Stimulated activated CD8-positive, alpha-beta memory T cell treated with anti-CD3 and anti-CD28 coated beads, Interleukin-4, amount 100 ng/mL, for 48 hours (primary cell): ENCODE results near the gene FRMD3.
"Not testable (repeated sequence)": the region's sequence is repeated elsewhere in the genome, so short reads cannot be mapped to it uniquely, and the experiment has no call there.

Experiments
- DNase-seq: peaks from one replicate; pipeline ENCODE4 v3.0.0-alpha.2; 2020

Gene FRMD3

GRCh38 chr9:83521011-83521410 lies 17.2 kb downstream of the FRMD3 start:
- no peak for DNase-seq

DNA sequence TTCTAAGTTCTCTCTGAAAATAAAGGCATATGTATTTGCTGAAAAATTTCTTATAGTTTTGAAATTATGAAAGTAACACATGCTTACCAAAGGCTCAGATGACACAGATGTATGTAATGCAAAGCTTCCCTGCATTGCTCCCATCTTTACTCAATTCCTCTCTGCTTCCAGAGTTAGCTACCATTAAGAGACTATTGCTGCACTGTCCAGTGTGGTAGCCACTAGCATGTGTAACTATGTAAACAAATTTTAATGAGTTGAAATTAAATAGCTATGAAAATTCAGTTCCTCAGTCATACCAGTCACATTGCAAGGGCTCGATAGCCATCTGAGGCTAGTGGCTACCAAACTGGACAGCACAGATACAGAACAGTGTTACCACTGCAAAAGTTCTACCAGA lies 17.9 kb downstream of the FRMD3 start:
- DNase-seq: no peak

GRCh38 chr9:83517980-83518379 lies 20.2 kb downstream of the FRMD3 start:
- DNase-seq: not testable (repeated sequence)

DNA sequence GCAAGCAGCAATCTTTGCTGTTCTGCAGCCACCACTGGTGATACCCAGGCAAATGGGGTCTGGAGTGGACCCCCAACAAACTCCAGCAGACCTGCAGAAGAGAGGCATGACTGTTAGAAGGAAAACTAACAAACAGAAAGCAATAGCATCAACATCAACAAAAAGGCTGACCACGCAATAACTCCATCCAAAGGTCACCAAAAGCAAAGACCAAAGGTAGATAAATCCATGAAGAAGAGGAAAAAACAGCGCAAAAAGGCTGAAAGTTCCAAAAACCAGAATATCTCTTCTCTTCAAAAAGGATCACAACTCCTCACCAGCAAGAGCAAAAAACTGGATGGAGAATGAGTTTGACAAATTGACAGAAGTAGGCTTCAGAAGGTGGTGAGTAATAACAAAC lies 23.4 kb downstream of the FRMD3 start:
- DNase-seq: no peak

GRCh38 chr9:83512621-83513020 lies 25.6 kb downstream of the FRMD3 start:
- DNase-seq: no peak

DNA sequence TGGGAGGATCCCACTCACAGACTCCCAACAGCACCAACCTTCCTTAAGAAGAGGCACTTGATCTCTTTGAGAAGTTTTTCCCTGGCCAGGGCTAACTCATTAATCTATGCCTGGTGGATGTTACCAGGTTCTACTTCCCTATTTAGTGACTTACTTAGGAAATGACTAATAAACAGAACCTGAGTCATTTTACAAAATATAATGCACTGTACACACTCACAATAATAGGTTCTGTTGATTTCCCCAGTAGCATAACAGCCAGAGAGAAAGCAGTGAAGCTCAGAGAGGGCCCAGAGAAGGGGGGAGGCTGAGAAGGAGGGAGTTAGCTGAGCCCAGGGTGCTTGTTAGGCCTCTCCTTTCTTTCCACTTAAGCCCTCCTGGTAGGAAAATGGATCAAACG lies 27.1 kb downstream of the FRMD3 start:
- DNase-seq: no peak

DNA sequence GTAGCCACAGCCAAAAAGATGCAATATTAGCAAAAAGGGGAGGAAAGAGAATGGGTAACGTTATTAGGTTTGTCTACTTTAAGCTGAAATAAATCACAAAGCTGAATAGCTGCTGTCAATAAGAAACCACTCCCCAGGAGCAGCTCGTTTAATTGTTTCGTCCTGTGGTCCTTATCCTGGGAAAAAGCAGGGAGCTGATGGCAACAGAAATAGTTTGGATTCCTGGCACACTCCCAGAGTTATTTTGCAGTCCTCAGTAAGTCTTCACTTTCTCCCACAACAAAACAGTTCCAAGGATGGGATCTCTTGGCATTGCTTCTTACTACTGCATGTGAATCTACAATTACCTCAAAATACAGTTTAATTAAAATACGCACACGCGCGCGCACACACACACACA lies 28.8 kb downstream of the FRMD3 start:
- DNase-seq: no peak

- DNase-seq: no peak
Observed at GRCh38 chr9:83508067-83508466, 30.1 kb downstream of the FRMD3 start.

GRCh38 chr9:83505282-83505681 lies 32.9 kb downstream of the FRMD3 start:
- no peak for DNase-seq

- no peak for DNase-seq
Observed at GRCh38 chr9:83503866-83504265, 34.3 kb downstream of the FRMD3 start.

DNA sequence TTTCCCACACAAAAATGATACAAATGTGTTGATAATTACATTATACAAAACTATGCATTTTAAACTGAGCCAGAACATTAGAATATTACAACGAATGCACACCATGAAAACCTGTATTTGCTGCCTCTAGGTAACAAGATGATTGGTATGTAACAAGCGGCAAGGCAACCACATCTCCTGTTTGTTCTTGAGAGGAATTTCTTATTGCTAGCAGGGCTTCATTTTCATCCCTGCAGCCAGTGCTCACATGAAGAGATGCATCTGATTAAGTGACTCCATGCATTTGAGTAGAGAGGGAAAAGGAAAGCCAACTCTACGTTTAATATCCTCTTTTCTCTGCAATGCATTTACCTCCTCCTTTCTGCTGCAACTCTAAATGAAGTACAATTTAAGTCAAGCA lies 36.6 kb downstream of the FRMD3 start:
- DNase-seq: no peak

DNA sequence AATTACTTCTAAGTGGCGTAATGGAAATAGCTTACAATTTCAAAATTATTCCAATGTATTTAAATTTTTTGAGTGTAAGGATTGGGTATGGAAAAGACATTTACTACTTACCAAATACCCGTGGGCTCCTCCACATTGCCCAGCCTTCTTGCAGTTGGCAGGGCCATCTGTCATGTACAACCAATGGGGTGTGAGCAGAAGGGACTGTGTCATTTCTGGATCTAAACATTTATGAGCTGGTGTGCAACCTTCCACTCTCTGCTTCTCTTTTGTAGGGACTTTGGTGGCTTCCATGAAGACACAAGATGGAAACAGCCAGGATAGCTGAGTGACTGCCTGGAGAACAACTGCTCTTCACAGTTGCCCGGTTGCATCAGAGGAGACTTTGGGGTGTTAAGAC lies 40.8 kb downstream of the FRMD3 start:
- no peak for DNase-seq

DNA sequence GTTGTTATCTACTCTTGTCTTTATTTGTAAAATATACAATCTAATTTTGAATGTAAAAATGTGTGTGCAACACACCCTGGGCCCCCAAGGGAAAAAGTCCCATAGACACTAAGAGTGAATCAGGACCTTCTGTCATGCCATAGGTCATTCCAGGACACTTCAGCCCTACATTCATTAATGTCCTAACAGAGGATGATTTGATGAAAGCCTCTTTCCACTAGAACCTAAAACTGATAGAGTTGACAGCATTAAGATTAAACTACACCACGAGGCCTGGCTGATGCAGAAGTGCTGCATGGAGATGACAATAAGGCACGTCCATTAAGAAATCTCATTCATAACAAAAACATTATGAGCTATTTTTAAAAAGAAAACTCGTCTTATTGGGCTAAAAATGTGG lies 46.2 kb downstream of the FRMD3 start:
- DNase-seq: no peak

GRCh38 chr9:83491413-83491812 lies 46.8 kb downstream of the FRMD3 start:
- no peak for DNase-seq

DNA sequence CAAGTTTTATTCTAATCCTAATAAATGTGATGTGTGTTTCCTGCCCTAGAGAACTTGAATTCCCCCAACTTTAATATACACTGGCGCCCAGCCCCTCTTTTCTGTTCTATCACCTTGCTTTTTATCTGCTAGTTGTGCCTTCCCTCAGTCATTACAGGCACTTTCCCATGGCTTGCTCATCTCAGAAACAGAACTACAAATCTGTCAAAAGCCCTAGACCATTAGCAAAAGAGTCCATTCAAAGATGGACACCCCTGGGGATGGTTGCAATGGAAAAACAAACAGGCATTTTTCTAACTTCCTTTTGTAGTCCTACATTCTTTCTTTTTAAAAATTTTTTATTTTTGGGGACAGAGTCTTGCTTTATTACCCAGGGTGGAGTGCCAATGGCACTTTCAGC lies 48.2 kb downstream of the FRMD3 start:
- no peak for DNase-seq

- no peak for DNase-seq
Observed at GRCh38 chr9:83484990-83485389, 53.2 kb downstream of the FRMD3 start.

DNA sequence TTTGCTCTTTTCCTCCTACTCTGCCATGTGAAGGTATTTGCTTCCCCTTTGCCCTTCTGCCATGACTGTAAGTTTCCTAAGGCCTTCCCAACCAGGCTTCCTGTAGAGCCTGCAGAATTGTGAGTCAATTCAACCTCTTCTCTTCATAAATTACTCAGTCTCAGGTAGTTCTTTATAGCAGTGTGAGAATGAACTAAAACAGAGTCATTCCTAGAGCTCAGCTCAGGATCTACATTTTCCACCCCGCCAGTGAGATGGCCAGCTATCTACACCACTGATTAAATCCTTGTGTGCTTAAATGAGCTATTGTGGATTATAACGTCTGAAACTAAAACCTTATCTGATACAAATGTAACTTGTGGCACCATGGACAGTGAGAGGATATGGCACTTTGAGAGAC lies 55.0 kb downstream of the FRMD3 start:
- DNase-seq: no peak

DNA sequence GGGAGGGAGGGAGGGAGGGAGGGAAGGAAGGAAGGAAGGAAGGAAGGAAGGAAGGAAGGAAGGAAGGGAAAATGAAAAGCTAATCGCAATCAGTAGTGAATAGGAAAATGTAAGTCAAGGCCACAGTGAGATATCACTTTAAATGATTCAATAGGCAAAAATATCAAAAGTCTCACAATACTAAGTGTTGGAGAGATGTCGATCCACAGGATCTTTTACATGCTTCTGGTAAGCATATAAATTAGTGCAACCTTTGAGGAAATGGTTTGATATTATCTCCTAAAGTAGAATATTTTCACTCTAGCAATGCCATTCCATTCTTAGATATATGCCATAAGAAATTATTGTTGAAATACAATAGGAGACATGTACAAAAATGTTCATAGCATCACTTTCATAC lies 58.4 kb downstream of the FRMD3 start:
- DNase-seq: no peak

GRCh38 chr9:83477571-83477970 lies 60.6 kb downstream of the FRMD3 start:
- DNase-seq: no peak

DNA sequence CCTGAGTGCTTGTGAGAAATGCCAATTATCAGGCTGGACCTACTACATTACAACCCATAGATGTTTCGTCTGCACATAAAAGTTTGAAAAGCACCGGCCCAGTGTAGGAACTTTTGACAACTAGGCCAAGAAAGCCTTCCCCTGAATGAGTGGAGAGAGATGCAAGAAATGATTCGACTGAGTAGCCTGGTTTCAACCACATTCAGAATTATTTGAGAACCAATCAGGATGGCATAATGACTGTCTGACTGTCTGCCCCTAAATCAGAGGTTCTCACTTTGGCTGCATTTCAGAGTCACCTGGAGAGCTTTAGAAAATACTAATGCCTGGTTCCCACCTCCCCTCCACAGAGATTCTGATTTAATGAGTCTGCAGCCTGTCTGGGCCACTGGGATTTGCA lies 61.1 kb downstream of the FRMD3 start:
- no peak for DNase-seq

GRCh38 chr9:83476513-83476912 lies 61.7 kb downstream of the FRMD3 start:
- DNase-seq: no peak

- DNase-seq: no peak
Observed at GRCh38 chr9:83475741-83476140, 62.5 kb downstream of the FRMD3 start.

DNA sequence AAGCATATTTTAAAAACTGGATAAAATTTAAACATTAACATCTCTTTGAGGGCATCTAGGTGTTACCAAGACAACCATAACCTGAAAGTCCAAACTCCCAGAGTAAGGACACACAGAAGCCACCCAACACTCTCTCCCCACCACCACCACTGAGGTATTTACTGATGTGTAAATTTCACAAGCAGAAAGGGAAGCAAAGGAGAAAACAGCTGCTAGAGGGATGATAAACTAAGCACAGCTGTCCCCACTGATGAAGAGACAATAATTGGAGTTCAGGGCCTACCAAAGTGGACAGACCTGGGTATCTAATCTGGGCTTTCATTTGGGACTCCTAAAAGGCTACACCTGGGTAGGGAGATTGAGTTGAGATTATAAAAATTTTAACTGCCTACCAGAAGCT lies 63.6 kb downstream of the FRMD3 start:
- DNase-seq: no peak

GRCh38 chr9:83473488-83473971 lies 64.7 kb downstream of the FRMD3 start:
- DNase-seq: no peak

DNA sequence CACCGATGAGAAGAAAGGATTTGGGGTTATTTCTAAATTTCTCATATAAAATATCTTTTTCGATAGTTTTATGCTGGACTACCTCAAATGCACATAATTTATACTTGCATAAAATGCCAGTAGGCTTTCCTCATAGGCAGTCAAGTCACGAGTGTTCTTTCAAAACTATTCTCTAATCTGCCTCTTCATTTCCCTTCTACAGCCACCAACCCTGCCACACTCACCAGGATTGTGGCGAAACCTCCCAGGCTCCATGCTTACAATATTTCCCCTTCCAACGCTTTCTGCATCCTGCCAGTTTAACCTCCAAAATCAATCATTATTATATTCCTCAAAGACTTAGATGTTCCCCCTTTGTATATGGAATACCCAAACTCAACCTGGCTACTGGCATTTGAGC lies 65.4 kb downstream of the FRMD3 start:
- DNase-seq: no peak

DNA sequence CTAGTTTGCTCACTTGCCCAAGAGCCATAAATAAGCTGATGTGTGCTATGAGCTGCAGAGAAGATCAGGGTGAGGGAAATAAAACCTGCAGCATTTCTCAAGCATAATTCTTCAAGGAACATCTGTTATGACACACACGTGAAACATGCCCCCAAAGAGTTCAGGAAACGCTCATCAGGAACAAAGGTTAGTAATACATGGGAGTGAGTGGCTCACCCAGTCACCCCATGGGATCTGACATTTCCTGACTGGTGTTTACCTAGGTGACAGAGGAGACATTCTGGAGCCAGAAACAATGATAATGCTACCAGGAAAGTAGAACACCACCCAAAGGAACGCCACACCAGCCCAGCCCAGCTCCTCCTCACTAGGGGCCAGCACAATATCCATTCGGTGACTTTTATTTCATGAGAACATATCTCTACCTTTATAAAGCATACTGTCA lies 66.0 kb downstream of the FRMD3 start:
- DNase-seq: no peak
